ENCODE data around the gene TRIM75.
A peak's percentile ranks its signal among the peaks of the same experiment; 100 is the strongest.
"Not testable (repeated sequence)": the region's sequence is repeated elsewhere in the genome, so short reads cannot be mapped to it uniquely, and the experiment has no call there.

TRIM75 gene

GRCh38 chr4:165079476-165079875 lies 25.8 kb downstream of the TRIM75 start:
- no peak overlapping the region for H3K27ac Mint-ChIP-seq
- TF ChIP-seq CTCF (IDR thresholded peaks at IDR 0.05), result no peak
- DNase-seq, result no peak
- no peaks in the 10 kb centered on the region for H3K4me1 Mint-ChIP-seq
- H3K4me3 Mint-ChIP-seq, result no peak overlapping the region
- H3K36me3 Mint-ChIP-seq (ENCODE audit: low read depth), result peaks cover 27% of the 10 kb centered on the region
- no peaks in the 10 kb centered on the region for H3K9me3 Mint-ChIP-seq
- H3K27me3 Mint-ChIP-seq (ENCODE audit: low read depth, poor library complexity), result no peaks in the 10 kb centered on the region

GRCh38 chr4:165084787-165085186 lies 31.1 kb downstream of the TRIM75 start:
- H3K36me3 Mint-ChIP-seq (ENCODE audit: low read depth), result peaks cover 40% of the 10 kb centered on the region
- not testable (repeated sequence) for H3K4me1 Mint-ChIP-seq; H3K4me3 Mint-ChIP-seq; H3K27me3 Mint-ChIP-seq (ENCODE audit: low read depth, poor library complexity); DNase-seq; H3K27ac Mint-ChIP-seq; H3K9me3 Mint-ChIP-seq

GRCh38 chr4:165085946-165086345 lies 32.3 kb downstream of the TRIM75 start:
- no peaks in the 10 kb centered on the region for H3K27me3 Mint-ChIP-seq (ENCODE audit: low read depth, poor library complexity)
- no peaks in the 10 kb centered on the region for H3K9me3 Mint-ChIP-seq
- peaks cover 46% of the 10 kb centered on the region for H3K36me3 Mint-ChIP-seq (ENCODE audit: low read depth)
- H3K4me1 Mint-ChIP-seq, result no peaks in the 10 kb centered on the region
- no peak overlapping the region for H3K4me3 Mint-ChIP-seq
- TF ChIP-seq CTCF (IDR thresholded peaks at IDR 0.05), result no peak
- no peak for DNase-seq
- no peak overlapping the region for H3K27ac Mint-ChIP-seq

GRCh38 chr4:165088366-165088765 lies 34.7 kb downstream of the TRIM75 start:
- H3K36me3 Mint-ChIP-seq (ENCODE audit: low read depth), result peaks cover 63% of the 10 kb centered on the region
- H3K27ac Mint-ChIP-seq, result peak overlapping the region; percentile 77
- no peaks in the 10 kb centered on the region for H3K27me3 Mint-ChIP-seq (ENCODE audit: low read depth, poor library complexity)
- no peak for DNase-seq
- H3K4me1 Mint-ChIP-seq, result no peaks in the 10 kb centered on the region
- H3K9me3 Mint-ChIP-seq, result no peaks in the 10 kb centered on the region
- TF ChIP-seq CTCF (IDR thresholded peaks at IDR 0.05), result no peak
- H3K4me3 Mint-ChIP-seq, result no peak overlapping the region

GRCh38 chr4:165092187-165092586 lies 38.5 kb downstream of the TRIM75 start:
- not testable (repeated sequence) for H3K4me1 Mint-ChIP-seq; H3K4me3 Mint-ChIP-seq; H3K9me3 Mint-ChIP-seq; DNase-seq; H3K27me3 Mint-ChIP-seq (ENCODE audit: low read depth, poor library complexity); H3K27ac Mint-ChIP-seq
- peaks cover 49% of the 10 kb centered on the region for H3K36me3 Mint-ChIP-seq (ENCODE audit: low read depth)

GRCh38 chr4:165094873-165095272 lies 41.2 kb downstream of the TRIM75 start:
- H3K27me3 Mint-ChIP-seq (ENCODE audit: low read depth, poor library complexity), result no peaks in the 10 kb centered on the region
- H3K9me3 Mint-ChIP-seq, result no peaks in the 10 kb centered on the region
- no peak for TF ChIP-seq CTCF (IDR thresholded peaks at IDR 0.05)
- DNase-seq, result no peak
- no peaks in the 10 kb centered on the region for H3K4me1 Mint-ChIP-seq
- peaks cover 40% of the 10 kb centered on the region for H3K36me3 Mint-ChIP-seq (ENCODE audit: low read depth)
- H3K27ac Mint-ChIP-seq, result no peak overlapping the region
- H3K4me3 Mint-ChIP-seq, result no peak overlapping the region

- Mint-ChIP-seq H3K27me3 (ENCODE audit: low read depth, poor library complexity) (no peaks in the 10 kb centered on the region), H3K9me3 (no peaks in the 10 kb centered on the region), H3K36me3 (ENCODE audit: low read depth) (peaks cover 40% of the 10 kb centered on the region), H3K27ac (no peak overlapping the region), H3K4me1 (no peaks in the 10 kb centered on the region), H3K4me3 (no peak overlapping the region)
- DNase-seq, result no peak
- no peak for TF ChIP-seq CTCF (IDR thresholded peaks at IDR 0.05)
Measured at GRCh38 chr4:165095291-165095690, 41.6 kb downstream of the TRIM75 start.
